ENCODE measurements around the gene SIGLEC15. TPM values are rescaled to one million over a fixed set of nuclear protein-coding genes. Genes with fewer than 3 reads are reported as not detected.

Gene SIGLEC15
- total and polyA plus RNA-seq, 10 of the 15 experiments (the other 5 are each of a cell fraction or from before 2014, with no cell fraction given) = 0.09 to 0.45 TPM; not detected in 8

GRCh38 chr18:45870419-45870818 lies 44.9 kb downstream of the SIGLEC15 start:
- Histone ChIP-seq H3K36me3 (ENCODE audit: control insufficient read depth in 2 of 2, insufficient read depth in 2 of 2, low read length in 1 of 2) (peaks cover 4 to 16% of the 10 kb centered on the region in 2 experiments; a peak in 3 of 4 replicates), H4K20me1 (ENCODE audit: control insufficient read depth, insufficient read depth) (no peaks in the 10 kb centered on the region), H3K27ac (ENCODE audit: control insufficient read depth, insufficient read depth) (no peak overlapping the region), H3K79me2 (ENCODE audit: control insufficient read depth, insufficient read depth, low read length) (no peaks in the 10 kb centered on the region), H2AFZ (ENCODE audit: control insufficient read depth, low read depth, low read length) (no peak overlapping the region), H3K4me2 (ENCODE audit: control insufficient read depth, insufficient read depth) (no peak overlapping the region), H3K4me1 (ENCODE audit: control insufficient read depth, insufficient read depth, low read length) (peaks cover 18% of the 10 kb centered on the region), H3K4me3 (no peak overlapping the region), H3K27me3 (replicated peaks in 1 of 2; ENCODE audit: control insufficient read depth in 2 of 2, insufficient read depth in 2 of 2, low read length in 1 of 2) (no peaks in the 10 kb centered on the region), H3K9ac (ENCODE audit: control insufficient read depth, insufficient read depth, low read length) (no peak overlapping the region), H3K9me3 (replicated peaks; ENCODE audit: control insufficient read depth, insufficient read depth, low read length) (peaks cover 18% of the 10 kb centered on the region)
- BruUV-seq (replicated peaks) = no TSS peak
- in situ Hi-C loops (cut with MboI) = no loop called here
- RAD21 ChIA-PET (ENCODE audit: unreplicated experiment) = interaction anchor here (0.8 kb wide), 1 partner anchor 9 kb away, joined by 4 read pairs; no protein-coding TSS in a partner anchor
- DNase-seq (ENCODE audit: low read depth, low spot score) (no peak), FAIRE-seq (no peak), ATAC-seq (no peak)
- 98% methylated on average over 7 of the region's 7 CpGs for WGBS (ENCODE audit: insufficient coverage, insufficient replicate concordance, low lambda C conversion rate, missing lambda C conversion rate)
- CTCF ChIA-PET = interaction anchor here (0.6 to 10.8 kb wide), 3 partner anchors 9 to 204 kb away, joined by 3 to 81 read pairs (median 4); no protein-coding TSS in a partner anchor
- POLR2A ChIA-PET = no interaction called here
- intact Hi-C loops (cut with micrococcal nuclease; ENCODE audit: unreplicated experiment) = no loop called here
- SMC1A ChIA-PET (ENCODE audit: uncharacterized antibody, unreplicated experiment) = interaction anchor here (0.8 to 2.1 kb wide), 4 partner anchors 10 to 204 kb away, joined by 3 to 5 read pairs (median 4); no protein-coding TSS in a partner anchor
- TF ChIP-seq IRF4 (IDR thresholded peaks at IDR 0.05; ENCODE audit: low read depth, low read length) (no peak), HCFC1 (IDR thresholded peaks at IDR 0.05; ENCODE audit: low read length) (no peak), RB1 (IDR thresholded peaks at IDR 0.05; ENCODE audit: borderline replicate concordance) (no peak), RAD21 (IDR thresholded peaks at IDR 0.05; ENCODE audit: insufficient read depth, low read depth, low read length) (no peak), RELA (IDR thresholded peaks at IDR 0.05; ENCODE audit: borderline replicate concordance, partially characterized antibody) (no peak), KDM1A (IDR thresholded peaks at IDR 0.05; ENCODE audit: borderline replicate concordance) (no peak), MXI1 (IDR thresholded peaks at IDR 0.05; ENCODE audit: low read depth, low read length) (no peak), ETV6 (conservative IDR thresholded peaks at IDR 0.05 in 1 of 2, IDR thresholded peaks at IDR 0.05 in 1 of 2; ENCODE audit: borderline replicate concordance in 1 of 2, low read depth in 1 of 2) (no peak)

All from GM12878 (cell line).